Measurements from ENCODE around the gene NUP98.

The NUP98 gene

GRCh38 chr11:3809624-3809928 is 12.2 kb upstream of the NUP98 start:
- Histone ChIP-seq H3K36me3 (ENCODE audit: control insufficient read depth, low read depth, low read length) (no peaks in the 10 kb centered on the region), H3K27ac (ENCODE audit: low read length) (no peak overlapping the region), H3K4me3 (ENCODE audit: low read length) (no peak overlapping the region), H3K4me1 (ENCODE audit: control insufficient read depth, low read depth, low read length) (peaks cover 8% of the 10 kb centered on the region), H3K9ac (ENCODE audit: low read length) (no peak overlapping the region), H3K9me3 (ENCODE audit: control insufficient read depth, low read depth, low read length) (no peaks in the 10 kb centered on the region), H3K27me3 (ENCODE audit: control insufficient read depth, insufficient read depth, low read length) (no peaks in the 10 kb centered on the region)

GRCh38 chr11:3808861-3809623 is 11.7 kb upstream of the NUP98 start:
- H3K36me3 ChIP-seq (ENCODE audit: control insufficient read depth, low read depth, low read length): no peaks in the 10 kb centered on the region
- peak overlapping the region; percentile 90 for H3K4me3 ChIP-seq (ENCODE audit: low read length)
- H3K27ac ChIP-seq (ENCODE audit: low read length): no peak overlapping the region
- peaks cover 8% of the 10 kb centered on the region for H3K4me1 ChIP-seq (ENCODE audit: control insufficient read depth, low read depth, low read length)
- H3K9me3 ChIP-seq (ENCODE audit: control insufficient read depth, low read depth, low read length): no peaks in the 10 kb centered on the region
- no peaks in the 10 kb centered on the region for H3K27me3 ChIP-seq (ENCODE audit: control insufficient read depth, insufficient read depth, low read length)
- peak overlapping the region; percentile 76 for H3K9ac ChIP-seq (ENCODE audit: low read length)

GRCh38 chr11:3807909-3808860 is 10.8 kb upstream of the NUP98 start, which contains the start of gene PGAP2:
TSS of gene PGAP2 (plus strand) at chr11:3808560. CDS start at chr11:3811260, 2,700 bp downstream.
- peak within 1 kb of the TSS; percentile 90 for H3K4me3 ChIP-seq (ENCODE audit: low read length)
- no peaks in the 10 kb centered on the region for H3K27me3 ChIP-seq (ENCODE audit: control insufficient read depth, insufficient read depth, low read length)
- H3K9ac ChIP-seq (ENCODE audit: low read length): peak within 1 kb of the TSS; percentile 76
- peaks cover 8% of the 10 kb centered on the region for H3K4me1 ChIP-seq (ENCODE audit: control insufficient read depth, low read depth, low read length)
- H3K9me3 ChIP-seq (ENCODE audit: control insufficient read depth, low read depth, low read length): no peaks in the 10 kb centered on the region
- no peaks in the 10 kb centered on the region for H3K36me3 ChIP-seq (ENCODE audit: control insufficient read depth, low read depth, low read length)
- H3K27ac ChIP-seq (ENCODE audit: low read length): peak within 1 kb of the TSS; percentile 67

GRCh38 chr11:3803726-3804495 is 6.6 kb upstream of the NUP98 start:
- H3K27me3 ChIP-seq (ENCODE audit: control insufficient read depth, insufficient read depth, low read length): no peaks in the 10 kb centered on the region
- H3K4me3 ChIP-seq (ENCODE audit: low read length): no peak overlapping the region
- H3K4me1 ChIP-seq (ENCODE audit: control insufficient read depth, low read depth, low read length): peaks cover 2% of the 10 kb centered on the region
- H3K27ac ChIP-seq (ENCODE audit: low read length): no peak overlapping the region
- H3K9ac ChIP-seq (ENCODE audit: low read length): no peak overlapping the region
- H3K36me3 ChIP-seq (ENCODE audit: control insufficient read depth, low read depth, low read length): no peaks in the 10 kb centered on the region
- no peaks in the 10 kb centered on the region for H3K9me3 ChIP-seq (ENCODE audit: control insufficient read depth, low read depth, low read length)

GRCh38 chr11:3802011-3802790 is 4.8 kb upstream of the NUP98 start:
- no peaks in the 10 kb centered on the region for H3K36me3 ChIP-seq (ENCODE audit: control insufficient read depth, low read depth, low read length)
- no peak overlapping the region for H3K9ac ChIP-seq (ENCODE audit: low read length)
- H3K9me3 ChIP-seq (ENCODE audit: control insufficient read depth, low read depth, low read length): no peaks in the 10 kb centered on the region
- no peaks in the 10 kb centered on the region for H3K4me1 ChIP-seq (ENCODE audit: control insufficient read depth, low read depth, low read length)
- H3K27ac ChIP-seq (ENCODE audit: low read length): no peak overlapping the region
- no peak overlapping the region for H3K4me3 ChIP-seq (ENCODE audit: low read length)
- H3K27me3 ChIP-seq (ENCODE audit: control insufficient read depth, insufficient read depth, low read length): no peaks in the 10 kb centered on the region

GRCh38 chr11:3799873-3800272 is 2.5 kb upstream of the NUP98 start:
- H3K27me3 ChIP-seq (ENCODE audit: control insufficient read depth, insufficient read depth, low read length): no peaks in the 10 kb centered on the region
- H3K4me1 ChIP-seq (ENCODE audit: control insufficient read depth, low read depth, low read length): peaks cover 12% of the 10 kb centered on the region
- no peaks in the 10 kb centered on the region for H3K9me3 ChIP-seq (ENCODE audit: control insufficient read depth, low read depth, low read length)
- no peaks in the 10 kb centered on the region for H3K36me3 ChIP-seq (ENCODE audit: control insufficient read depth, low read depth, low read length)
- H3K9ac ChIP-seq (ENCODE audit: low read length): no peak overlapping the region
- H3K27ac ChIP-seq (ENCODE audit: low read length): no peak overlapping the region
- H3K4me3 ChIP-seq (ENCODE audit: low read length): no peak overlapping the region

- H3K4me3 ChIP-seq (ENCODE audit: low read length): no peak overlapping the region
- no peaks in the 10 kb centered on the region for H3K9me3 ChIP-seq (ENCODE audit: control insufficient read depth, low read depth, low read length)
- no peak overlapping the region for H3K27ac ChIP-seq (ENCODE audit: low read length)
- no peak overlapping the region for H3K9ac ChIP-seq (ENCODE audit: low read length)
- peaks cover under 1% of the 10 kb centered on the region for H3K36me3 ChIP-seq (ENCODE audit: control insufficient read depth, low read depth, low read length)
- H3K4me1 ChIP-seq (ENCODE audit: control insufficient read depth, low read depth, low read length): peaks cover 12% of the 10 kb centered on the region
- H3K27me3 ChIP-seq (ENCODE audit: control insufficient read depth, insufficient read depth, low read length): no peaks in the 10 kb centered on the region
Observed at GRCh38 chr11:3799143-3799542, 1.8 kb upstream of the NUP98 start.

GRCh38 chr11:3796801-3797328 is 489 bp downstream of the NUP98 start:
- Histone ChIP-seq H3K27me3 (ENCODE audit: control insufficient read depth, insufficient read depth, low read length) (no peaks in the 10 kb centered on the region), H3K4me1 (ENCODE audit: control insufficient read depth, low read depth, low read length) (peaks cover 12% of the 10 kb centered on the region), H3K9me3 (ENCODE audit: control insufficient read depth, low read depth, low read length) (no peaks in the 10 kb centered on the region), H3K27ac (ENCODE audit: low read length) (peak overlapping the region; percentile 84), H3K4me3 (ENCODE audit: low read length) (peak overlapping the region; percentile 99), H3K36me3 (ENCODE audit: control insufficient read depth, low read depth, low read length) (peaks cover 19% of the 10 kb centered on the region), H3K9ac (ENCODE audit: low read length) (peak overlapping the region; percentile 91)

- H3K27ac ChIP-seq (ENCODE audit: low read length): peak overlapping the region; percentile 84
- peak overlapping the region; percentile 99 for H3K4me3 ChIP-seq (ENCODE audit: low read length)
- peaks cover 19% of the 10 kb centered on the region for H3K36me3 ChIP-seq (ENCODE audit: control insufficient read depth, low read depth, low read length)
- H3K9me3 ChIP-seq (ENCODE audit: control insufficient read depth, low read depth, low read length): no peaks in the 10 kb centered on the region
- no peaks in the 10 kb centered on the region for H3K27me3 ChIP-seq (ENCODE audit: control insufficient read depth, insufficient read depth, low read length)
- peak overlapping the region; percentile 91 for H3K9ac ChIP-seq (ENCODE audit: low read length)
- H3K4me1 ChIP-seq (ENCODE audit: control insufficient read depth, low read depth, low read length): peaks cover 12% of the 10 kb centered on the region
Observed at GRCh38 chr11:3796346-3796745, 1.0 kb downstream of the NUP98 start.

- no peaks in the 10 kb centered on the region for H3K27me3 ChIP-seq (ENCODE audit: control insufficient read depth, insufficient read depth, low read length)
- peaks cover 12% of the 10 kb centered on the region for H3K4me1 ChIP-seq (ENCODE audit: control insufficient read depth, low read depth, low read length)
- peak overlapping the region; percentile 99 for H3K4me3 ChIP-seq (ENCODE audit: low read length)
- peak overlapping the region; percentile 91 for H3K9ac ChIP-seq (ENCODE audit: low read length)
- H3K27ac ChIP-seq (ENCODE audit: low read length): no peak overlapping the region
- H3K36me3 ChIP-seq (ENCODE audit: control insufficient read depth, low read depth, low read length): peaks cover 19% of the 10 kb centered on the region
- H3K9me3 ChIP-seq (ENCODE audit: control insufficient read depth, low read depth, low read length): no peaks in the 10 kb centered on the region
Observed at GRCh38 chr11:3796002-3796311, 1.4 kb downstream of the NUP98 start.

Measured in iPS-18a (cell line).